Ishikawa (cell line): ENCODE data around the gene AKR1B1.

Experiments
- CEBPB ChIP-seq: IDR thresholded peaks from 2 replicates; pipeline ENCODE4 v1.6.1; 2012
- CREB1 ChIP-seq: IDR thresholded peaks from 2 replicates; pipeline ENCODE4 v1.6.1; 2012; ENCODE audit warnings: low read depth
- EGR1 ChIP-seq: IDR thresholded peaks from 2 replicates; pipeline ENCODE4 v1.6.1; 2012
- EP300 ChIP-seq: IDR thresholded peaks from 2 replicates; pipeline ENCODE4 v1.6.1; 2012; ENCODE audit warnings: borderline replicate concordance
- FOXM1 ChIP-seq: IDR thresholded peaks from 2 replicates; pipeline ENCODE4 v1.6.1; 2012; ENCODE audit warnings: low read depth, borderline replicate concordance
- NFIC ChIP-seq: IDR thresholded peaks from 2 replicates; pipeline ENCODE4 v1.6.1; 2012
- RAD21 ChIP-seq: IDR thresholded peaks from 2 replicates; pipeline ENCODE4 v1.6.1; 2012; ENCODE audit warnings: low read depth
- TAF1 ChIP-seq: IDR thresholded peaks from 2 replicates; pipeline ENCODE4 v1.6.1; 2012; ENCODE audit warnings: low read depth, mild to moderate bottlenecking
- TCF12 ChIP-seq: IDR thresholded peaks from 2 replicates; pipeline ENCODE4 v1.6.1; 2012; ENCODE audit warnings: low read depth
- TEAD4 ChIP-seq: IDR thresholded peaks from 2 replicates; pipeline ENCODE4 v1.6.1; 2012
- YY1 ChIP-seq: IDR thresholded peaks from 2 replicates; pipeline ENCODE4 v1.6.1; 2012; ENCODE audit warnings: low read depth
- ZBTB7A ChIP-seq: IDR thresholded peaks from 2 replicates; pipeline ENCODE4 v1.6.1; 2012; ENCODE audit warnings: low read depth
- TF ChIP-seq, protein P1 (sequence below): IDR thresholded peaks from 2 replicates; pipeline ENCODE4 v1.6.1; 2012; ENCODE audit warnings: low read depth, mild to moderate bottlenecking
- TF ChIP-seq, protein P2 (sequence below): IDR thresholded peaks from 2 replicates; pipeline ENCODE4 v1.6.1; 2012
- TF ChIP-seq, protein P3 (sequence below): IDR thresholded peaks from 2 replicates; pipeline ENCODE4 v1.6.1; 2012

Gene AKR1B1

DNA sequence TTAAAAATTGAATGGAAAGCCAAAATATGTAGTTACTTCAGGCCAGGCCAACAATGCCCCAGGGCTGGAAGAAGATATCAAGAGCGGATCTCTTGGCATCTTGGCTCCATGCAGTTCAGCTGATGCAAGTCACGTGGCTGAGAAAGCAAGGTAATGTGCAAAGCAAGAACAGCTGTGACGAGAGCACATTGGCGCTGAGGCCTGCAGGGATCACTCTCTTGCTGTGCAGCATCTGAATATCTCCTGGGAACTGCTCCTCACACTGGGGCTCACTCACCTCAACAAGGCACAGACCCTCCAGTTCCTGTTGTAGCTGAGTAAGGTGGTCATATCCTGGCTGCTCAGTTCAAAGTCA, 14.0 kb downstream of the AKR1B1 start:
- no peak for TF ChIP-seq YY1
- TF ChIP-seq CEBPB: no peak
- TF ChIP-seq RAD21: no peak
- TF ChIP-seq, protein P1, sequence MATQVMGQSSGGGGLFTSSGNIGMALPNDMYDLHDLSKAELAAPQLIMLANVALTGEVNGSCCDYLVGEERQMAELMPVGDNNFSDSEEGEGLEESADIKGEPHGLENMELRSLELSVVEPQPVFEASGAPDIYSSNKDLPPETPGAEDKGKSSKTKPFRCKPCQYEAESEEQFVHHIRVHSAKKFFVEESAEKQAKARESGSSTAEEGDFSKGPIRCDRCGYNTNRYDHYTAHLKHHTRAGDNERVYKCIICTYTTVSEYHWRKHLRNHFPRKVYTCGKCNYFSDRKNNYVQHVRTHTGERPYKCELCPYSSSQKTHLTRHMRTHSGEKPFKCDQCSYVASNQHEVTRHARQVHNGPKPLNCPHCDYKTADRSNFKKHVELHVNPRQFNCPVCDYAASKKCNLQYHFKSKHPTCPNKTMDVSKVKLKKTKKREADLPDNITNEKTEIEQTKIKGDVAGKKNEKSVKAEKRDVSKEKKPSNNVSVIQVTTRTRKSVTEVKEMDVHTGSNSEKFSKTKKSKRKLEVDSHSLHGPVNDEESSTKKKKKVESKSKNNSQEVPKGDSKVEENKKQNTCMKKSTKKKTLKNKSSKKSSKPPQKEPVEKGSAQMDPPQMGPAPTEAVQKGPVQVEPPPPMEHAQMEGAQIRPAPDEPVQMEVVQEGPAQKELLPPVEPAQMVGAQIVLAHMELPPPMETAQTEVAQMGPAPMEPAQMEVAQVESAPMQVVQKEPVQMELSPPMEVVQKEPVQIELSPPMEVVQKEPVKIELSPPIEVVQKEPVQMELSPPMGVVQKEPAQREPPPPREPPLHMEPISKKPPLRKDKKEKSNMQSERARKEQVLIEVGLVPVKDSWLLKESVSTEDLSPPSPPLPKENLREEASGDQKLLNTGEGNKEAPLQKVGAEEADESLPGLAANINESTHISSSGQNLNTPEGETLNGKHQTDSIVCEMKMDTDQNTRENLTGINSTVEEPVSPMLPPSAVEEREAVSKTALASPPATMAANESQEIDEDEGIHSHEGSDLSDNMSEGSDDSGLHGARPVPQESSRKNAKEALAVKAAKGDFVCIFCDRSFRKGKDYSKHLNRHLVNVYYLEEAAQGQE: no peak
- TF ChIP-seq ZBTB7A: no peak
- TF ChIP-seq TEAD4: no peak
- no peak for TF ChIP-seq CREB1
- no peak for TF ChIP-seq EP300
- TF ChIP-seq TAF1: no peak

DNA sequence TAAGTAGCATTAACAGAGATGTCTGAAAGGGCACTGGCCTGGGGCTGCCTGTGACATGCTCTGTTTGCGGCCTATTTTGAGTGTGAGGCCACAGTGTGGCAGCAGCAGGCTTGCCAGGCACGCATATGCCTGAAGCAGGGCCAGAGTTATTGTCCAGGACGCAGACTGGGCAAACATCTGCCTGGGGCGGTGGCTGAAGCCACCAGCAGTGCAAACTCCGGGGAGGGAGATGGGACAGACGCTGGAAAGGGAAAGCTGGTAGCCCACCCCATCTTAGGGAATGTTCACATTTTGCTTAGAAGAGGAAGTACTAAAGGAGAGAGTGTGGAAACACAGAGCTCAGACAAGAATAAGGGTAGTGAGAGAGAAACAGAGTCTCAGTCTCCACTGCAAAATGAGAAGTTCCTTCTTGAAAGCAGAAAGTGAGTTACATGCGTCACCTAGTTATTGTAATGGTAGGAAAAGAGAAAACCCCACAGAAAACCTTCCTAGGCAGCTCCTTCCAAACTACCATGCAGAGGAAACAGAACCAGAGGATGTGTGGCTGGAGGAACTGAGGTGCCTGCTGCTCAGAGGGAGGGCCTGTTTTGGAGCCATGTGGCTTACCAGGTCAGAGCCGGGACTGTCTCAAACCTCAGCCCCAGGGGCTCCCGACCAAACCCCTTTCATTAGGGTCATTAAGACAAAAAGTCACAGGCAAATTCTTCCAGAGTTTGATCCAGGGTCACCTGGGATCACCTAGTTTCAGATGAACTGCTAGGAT, 14.5 kb downstream of the AKR1B1 start:
- TF ChIP-seq TAF1: no peak
- TF ChIP-seq, protein P2, sequence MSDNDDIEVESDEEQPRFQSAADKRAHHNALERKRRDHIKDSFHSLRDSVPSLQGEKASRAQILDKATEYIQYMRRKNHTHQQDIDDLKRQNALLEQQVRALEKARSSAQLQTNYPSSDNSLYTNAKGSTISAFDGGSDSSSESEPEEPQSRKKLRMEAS: no peak
- no peak for TF ChIP-seq CEBPB
- no peak for TF ChIP-seq EP300
- TF ChIP-seq, protein P1: no peak
- TF ChIP-seq TEAD4: no peak
- no peak for TF ChIP-seq CREB1
- TF ChIP-seq NFIC: no peak
- TF ChIP-seq FOXM1: no peak
- TF ChIP-seq ZBTB7A: no peak
- TF ChIP-seq YY1: no peak

DNA sequence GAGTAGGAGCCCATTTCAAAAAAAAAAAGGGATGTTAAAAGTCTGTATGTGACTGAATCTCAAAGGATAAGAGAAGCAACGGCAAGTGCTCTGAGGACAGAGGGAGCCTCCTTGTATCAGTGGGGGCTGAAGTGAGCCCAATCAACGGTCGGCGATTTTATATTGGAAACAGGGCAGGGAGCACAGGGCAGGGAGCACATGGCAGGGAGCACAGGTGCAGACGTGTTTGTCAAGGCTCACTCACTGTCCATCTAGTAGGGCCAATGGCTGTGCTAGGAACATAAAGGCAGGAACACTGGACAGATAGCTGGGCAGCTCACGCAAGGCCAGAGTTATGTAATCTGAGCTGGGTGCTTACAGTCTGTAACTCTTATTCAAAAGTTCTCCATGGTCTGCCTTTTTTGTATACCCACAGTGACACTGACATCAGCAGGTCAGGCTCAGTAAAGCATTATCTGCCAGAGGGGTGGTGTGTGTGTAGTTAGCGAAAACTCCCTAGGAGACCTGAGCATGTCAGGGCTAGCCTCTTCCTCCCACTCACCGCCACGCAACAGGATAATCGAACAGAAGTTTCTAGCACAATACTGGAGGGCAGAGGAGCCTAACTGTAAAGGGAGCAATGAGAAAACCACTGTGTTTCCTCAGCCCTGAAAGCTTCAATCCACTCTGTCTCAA, 15.4 kb downstream of the AKR1B1 start:
- TF ChIP-seq CEBPB: no peak
- no peak for TF ChIP-seq EP300
- TF ChIP-seq ZBTB7A: no peak
- TF ChIP-seq FOXM1: no peak
- no peak for TF ChIP-seq RAD21
- TF ChIP-seq TCF12: no peak
- TF ChIP-seq, protein P1: no peak
- no peak for TF ChIP-seq TAF1

DNA sequence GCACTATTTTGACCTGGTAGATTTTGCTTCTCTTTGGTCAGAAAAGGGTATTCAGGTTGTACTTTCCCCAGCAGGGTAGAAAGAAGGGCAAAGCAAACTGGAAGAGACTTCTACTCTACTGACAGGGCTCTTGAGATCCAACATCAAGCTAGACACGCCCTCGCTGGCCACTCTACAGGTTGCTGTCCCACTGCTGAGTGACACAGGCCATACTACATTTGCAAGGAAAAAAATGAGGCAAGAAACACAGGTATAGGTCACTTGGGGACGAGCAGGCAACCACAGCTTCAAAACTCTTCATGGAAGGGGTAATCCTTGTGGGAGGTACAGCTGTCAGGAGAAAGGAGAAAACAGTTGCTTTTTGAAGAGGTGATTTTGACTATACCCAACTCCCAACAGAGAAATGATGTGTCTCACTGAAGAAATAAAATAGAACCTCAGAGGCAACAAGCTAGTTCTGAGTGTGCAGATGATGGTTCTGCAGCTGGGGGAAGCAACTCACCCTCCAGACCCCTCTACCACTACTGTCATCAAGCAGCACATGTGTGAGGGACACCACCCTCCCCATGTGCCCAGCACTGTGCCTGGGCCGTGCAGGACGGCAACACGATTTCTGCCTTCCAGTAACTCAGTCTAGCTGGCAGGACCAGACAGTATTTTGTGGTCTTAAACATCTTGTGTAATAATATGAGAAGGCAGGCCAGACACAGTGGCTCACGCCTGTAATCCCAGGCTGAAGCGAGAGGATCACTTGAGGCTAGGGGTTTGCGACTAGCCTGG, 16.3 kb downstream of the AKR1B1 start:
- TF ChIP-seq ZBTB7A (no peak), NFIC (no peak), TCF12 (no peak), EP300 (no peak), CEBPB (no peak), CREB1 (no peak), EGR1 (no peak), YY1 (no peak), TEAD4 (no peak), TAF1 (no peak), RAD21 (no peak), FOXM1 (no peak)
- TF ChIP-seq, protein P2: no peak
- TF ChIP-seq, protein P1: no peak
- TF ChIP-seq, protein P3, sequence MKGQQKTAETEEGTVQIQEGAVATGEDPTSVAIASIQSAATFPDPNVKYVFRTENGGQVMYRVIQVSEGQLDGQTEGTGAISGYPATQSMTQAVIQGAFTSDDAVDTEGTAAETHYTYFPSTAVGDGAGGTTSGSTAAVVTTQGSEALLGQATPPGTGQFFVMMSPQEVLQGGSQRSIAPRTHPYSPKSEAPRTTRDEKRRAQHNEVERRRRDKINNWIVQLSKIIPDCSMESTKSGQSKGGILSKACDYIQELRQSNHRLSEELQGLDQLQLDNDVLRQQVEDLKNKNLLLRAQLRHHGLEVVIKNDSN: no peak
